Chondrocyte (in vitro differentiated cells): ENCODE data around the gene PPP2R1B. TPM values are rescaled to one million over a fixed set of nuclear protein-coding genes. Genes with fewer than 3 reads are reported as not detected.

ENCODE experiments used
- DNase-seq: peaks from one replicate; pipeline ENCODE4 v3.0.0; 2021; ENCODE audit warnings: mixed read lengths, low spot score
- H3K27ac Mint-ChIP-seq: one replicate; pipeline ENCODE4 v1.8.0; 2021; ENCODE audit warnings: mild to moderate bottlenecking, moderate library complexity, mixed read lengths; ENCODE audit not compliant: unreplicated experiment
- H3K27me3 Mint-ChIP-seq: 2 replicates; pipeline ENCODE4 v1.8.0; 2021; ENCODE audit warnings: low read depth, mixed read lengths
- H3K36me3 Mint-ChIP-seq: 2 replicates; pipeline ENCODE4 v1.8.0; 2021; ENCODE audit warnings: low read depth, mixed read lengths
- H3K4me1 Mint-ChIP-seq: 2 replicates; pipeline ENCODE4 v1.8.0; 2021; ENCODE audit warnings: low read depth, mild to moderate bottlenecking, mixed read lengths
- H3K4me3 Mint-ChIP-seq: one replicate; pipeline ENCODE4 v1.8.0; 2021; ENCODE audit warnings: mild to moderate bottlenecking, moderate library complexity, mixed read lengths; ENCODE audit not compliant: unreplicated experiment
- H3K9me3 Mint-ChIP-seq: 2 replicates; pipeline ENCODE4 v1.8.0; 2021; ENCODE audit warnings: low read depth, mixed read lengths
- CTCF ChIP-seq: fragments of 200-600 bp; sonication (generic); IDR thresholded peaks from 2 replicates; pipeline ENCODE4 v1.5.0; 2021; ENCODE audit warnings: antibody characterized with exemption, mild to moderate bottlenecking, moderate library complexity
- total RNA-seq: library from RNA; stranded (reverse); gene quantifications from 3 replicates; pipeline ENCODE4 v1.2.1, GENCODE V29; 2021

PPP2R1B gene
- total RNA-seq, 1 donor from 2014 or later = 17.2 TPM

DNA sequence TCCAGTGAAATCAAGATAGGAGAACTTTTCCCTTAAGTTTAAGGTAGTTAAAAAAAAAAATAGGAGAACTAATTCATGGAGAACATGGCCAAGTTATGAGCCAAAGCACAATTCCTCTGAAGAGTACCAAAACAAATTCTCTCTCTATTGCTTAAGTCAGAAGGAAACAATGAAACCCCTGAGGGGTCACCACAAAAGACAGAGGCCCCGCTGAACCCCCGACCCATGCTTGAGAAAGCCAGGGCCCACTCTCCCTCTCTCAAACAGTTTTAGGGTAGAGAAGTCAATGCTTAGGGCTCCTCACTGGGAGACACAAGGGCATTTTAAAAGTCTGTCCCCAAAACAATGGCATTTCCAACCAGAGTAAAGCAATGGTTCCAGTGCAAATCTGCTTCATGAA is 26.9 kb downstream of the PPP2R1B start:
- no peak for TF ChIP-seq CTCF
- H3K36me3 Mint-ChIP-seq = peaks cover 19% of the 10 kb centered on the region
- H3K4me1 Mint-ChIP-seq = peaks cover 42% of the 10 kb centered on the region

GRCh38 chr11:111737444-111738210 is 28.6 kb downstream of the PPP2R1B start:
- H3K4me1 Mint-ChIP-seq = peaks cover 49% of the 10 kb centered on the region
- H3K36me3 Mint-ChIP-seq = peaks cover 14% of the 10 kb centered on the region
- H3K27me3 Mint-ChIP-seq = no peaks in the 10 kb centered on the region
- H3K27ac Mint-ChIP-seq = peak overlapping the region; percentile 99
- no peaks in the 10 kb centered on the region for H3K9me3 Mint-ChIP-seq
- no peak overlapping the region for H3K4me3 Mint-ChIP-seq
- no peak for TF ChIP-seq CTCF
- no peak for DNase-seq

More for the DNA sequence above, 26.9 kb downstream of the PPP2R1B start:
- no peaks in the 10 kb centered on the region for H3K9me3 Mint-ChIP-seq
- H3K27ac Mint-ChIP-seq = no peak overlapping the region
- no peaks in the 10 kb centered on the region for H3K27me3 Mint-ChIP-seq
- DNase-seq = no peak
- H3K4me3 Mint-ChIP-seq = no peak overlapping the region

- peaks cover 13% of the 10 kb centered on the region for H3K36me3 Mint-ChIP-seq
- no peak for TF ChIP-seq CTCF
- no peaks in the 10 kb centered on the region for H3K27me3 Mint-ChIP-seq
- peaks cover 52% of the 10 kb centered on the region for H3K4me1 Mint-ChIP-seq
- no peaks in the 10 kb centered on the region for H3K9me3 Mint-ChIP-seq
- DNase-seq = no peak
- no peak overlapping the region for H3K4me3 Mint-ChIP-seq
- peak overlapping the region; percentile 99 for H3K27ac Mint-ChIP-seq
Observed at GRCh38 chr11:111736621-111737443, 29.4 kb downstream of the PPP2R1B start.

- peaks cover 59% of the 10 kb centered on the region for H3K4me1 Mint-ChIP-seq
- peak overlapping the region; percentile 99 for H3K27ac Mint-ChIP-seq
- no peak for TF ChIP-seq CTCF
- peaks cover 8% of the 10 kb centered on the region for H3K36me3 Mint-ChIP-seq
- H3K4me3 Mint-ChIP-seq = peak overlapping the region; percentile 70
- no peaks in the 10 kb centered on the region for H3K27me3 Mint-ChIP-seq
- no peak for DNase-seq
- no peaks in the 10 kb centered on the region for H3K9me3 Mint-ChIP-seq
Observed at GRCh38 chr11:111736181-111736590, 30.0 kb downstream of the PPP2R1B start.
